MM.1S (cell line): ENCODE measurements around the gene FOXO6.

Experiments used
- CTCF ChIP-seq: fragments of 300-600 bp; sonication (generic); IDR thresholded peaks from 2 replicates; pipeline ENCODE4 v1.5.1; 2016; ENCODE audit warnings: antibody characterized with exemption, low read length, mixed read lengths
- EZH2 ChIP-seq: fragments of 300-600 bp; sonication (generic); optimal IDR thresholded peaks from 2 replicates; pipeline ENCODE3; 2017; ENCODE audit warnings: low read depth, mild to moderate bottlenecking, antibody characterized with exemption, low read length, mixed read lengths

DNA sequence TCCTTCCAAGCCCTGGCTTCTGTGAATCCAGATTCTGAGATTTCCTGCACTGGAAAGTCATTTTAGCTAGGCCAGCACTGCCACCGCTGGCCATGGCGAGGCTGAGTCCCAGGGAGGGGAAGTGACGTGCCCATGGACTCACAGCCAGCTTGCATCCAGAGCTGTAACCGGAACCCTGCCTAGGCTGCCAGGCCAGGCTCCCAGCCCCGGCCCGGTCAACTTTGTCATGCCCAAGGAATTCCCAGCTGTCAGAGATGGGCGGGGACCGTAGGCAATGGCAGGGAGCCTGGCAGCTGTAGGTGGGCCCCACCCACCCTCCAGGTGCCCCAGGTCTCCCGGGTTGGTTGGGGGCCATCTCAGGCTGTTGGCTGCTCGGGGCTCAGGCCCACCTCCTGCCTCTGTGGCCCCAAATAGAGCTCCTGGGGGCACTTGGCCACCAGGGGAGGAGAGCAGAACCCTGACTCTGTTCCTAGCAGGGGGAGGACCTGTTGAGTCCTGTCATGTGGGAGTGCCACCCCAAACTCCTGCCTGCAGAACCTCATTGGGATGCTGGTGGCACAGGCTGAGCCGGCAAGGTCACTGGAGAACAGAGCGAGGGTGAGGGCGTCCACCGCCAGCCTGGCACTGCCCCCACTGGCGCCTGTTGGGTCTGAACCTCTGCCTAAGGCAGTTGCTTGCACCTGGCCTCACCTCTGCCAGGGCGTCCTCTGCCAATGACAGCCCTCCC is 57.8 kb downstream of the FOXO6 start:
- TF ChIP-seq CTCF, result no peak
- TF ChIP-seq EZH2, result no peak
